ENCODE data around the gene ZBTB17. TPM values are rescaled to one million over a fixed set of nuclear protein-coding genes. Genes with fewer than 3 reads are reported as not detected.
"Not testable (repeated sequence)": the region's sequence is repeated elsewhere in the genome, so short reads cannot be mapped to it uniquely, and the experiment has no call there.

ZBTB17 gene
- total and polyA plus RNA-seq, 5 donors from 2014 or later, result 13.5 to 93.0 (median 18.1) TPM

- H3K4me1 ChIP-seq (ENCODE audit: control insufficient read depth, insufficient read depth, low read length, poor library complexity, severe bottlenecking), result no peaks in the 10 kb centered on the region
- H3K27ac ChIP-seq (ENCODE audit: insufficient read depth, low read length, poor library complexity, severe bottlenecking), result no peak overlapping the region
- no peaks in the 10 kb centered on the region for H3K27me3 ChIP-seq (ENCODE audit: control insufficient read depth, insufficient read depth, low read length)
- no peaks in the 10 kb centered on the region for H3K36me3 Mint-ChIP-seq
- no peak overlapping the region for H3K27ac Mint-ChIP-seq
- no peak overlapping the region for H3K4me3 ChIP-seq (ENCODE audit: low read depth, low read length)
- no peaks in the 10 kb centered on the region for H3K36me3 ChIP-seq (ENCODE audit: control insufficient read depth, insufficient read depth, low read length)
- H3K9me3 Mint-ChIP-seq, result no peaks in the 10 kb centered on the region
- DNase-seq, result no peak
- H3K4me1 Mint-ChIP-seq, result no peaks in the 10 kb centered on the region
- no peak overlapping the region for H3K4me3 Mint-ChIP-seq
- no peak for ATAC-seq (ENCODE audit: low read depth in 2 of 2)
- H3K27me3 Mint-ChIP-seq, result peaks cover 15% of the 10 kb centered on the region
- no peaks in the 10 kb centered on the region for H3K9me3 ChIP-seq (ENCODE audit: control insufficient read depth in 2 of 2, low read length in 2 of 2)
These were observed 15.7 kb upstream of the ZBTB17 start for GRCh38 chr1:15991427-15992186.

- peaks cover 20% of the 10 kb centered on the region for H3K27me3 Mint-ChIP-seq
- no peaks in the 10 kb centered on the region for H3K9me3 Mint-ChIP-seq
- Histone ChIP-seq H3K9me3 (ENCODE audit: control insufficient read depth in 2 of 2, low read length in 2 of 2) (no peaks in the 10 kb centered on the region), H3K4me1 (ENCODE audit: control insufficient read depth, insufficient read depth, low read length, poor library complexity, severe bottlenecking) (no peaks in the 10 kb centered on the region), H3K27me3 (ENCODE audit: control insufficient read depth, insufficient read depth, low read length) (no peaks in the 10 kb centered on the region), H3K36me3 (ENCODE audit: control insufficient read depth, insufficient read depth, low read length) (no peaks in the 10 kb centered on the region), H3K4me3 (ENCODE audit: low read depth, low read length) (no peak overlapping the region), H3K27ac (ENCODE audit: insufficient read depth, low read length, poor library complexity, severe bottlenecking) (no peak overlapping the region)
- no peaks in the 10 kb centered on the region for H3K4me1 Mint-ChIP-seq
- no peak overlapping the region for H3K27ac Mint-ChIP-seq
- no peak overlapping the region for H3K4me3 Mint-ChIP-seq
- no peak for ATAC-seq (ENCODE audit: low read depth in 2 of 2)
- H3K36me3 Mint-ChIP-seq, result no peaks in the 10 kb centered on the region
- DNase-seq, result no peak
These were observed 13.9 kb upstream of the ZBTB17 start for GRCh38 chr1:15989776-15990175.

GRCh38 chr1:15988856-15989736, 13.2 kb upstream of the ZBTB17 start:
- H3K36me3 ChIP-seq (ENCODE audit: control insufficient read depth, insufficient read depth, low read length), result no peaks in the 10 kb centered on the region
- no peak overlapping the region for H3K4me3 Mint-ChIP-seq

GRCh38 chr1:15985611-15986297, 9.9 kb upstream of the ZBTB17 start:
- Mint-ChIP-seq H3K4me3 (no peak overlapping the region), H3K36me3 (no peaks in the 10 kb centered on the region), H3K9me3 (peaks cover 0 to 1% (median 0%) of the 10 kb centered on the region in 7 donors), H3K27me3 (peaks cover 34% of the 10 kb centered on the region), H3K27ac (peak overlapping the region in 1 of 3 donors; percentile 43), H3K4me1 (no peaks in the 10 kb centered on the region)
- Histone ChIP-seq H3K9me3 (ENCODE audit: control insufficient read depth in 2 of 2, low read length in 2 of 2) (no peaks in the 10 kb centered on the region), H3K36me3 (ENCODE audit: control insufficient read depth, insufficient read depth, low read length) (no peaks in the 10 kb centered on the region), H3K27ac (ENCODE audit: insufficient read depth, low read length, poor library complexity, severe bottlenecking) (no peak overlapping the region), H3K4me3 (ENCODE audit: low read depth, low read length) (no peak overlapping the region), H3K4me1 (ENCODE audit: control insufficient read depth, insufficient read depth, low read length, poor library complexity, severe bottlenecking) (no peaks in the 10 kb centered on the region), H3K27me3 (ENCODE audit: control insufficient read depth, insufficient read depth, low read length) (no peaks in the 10 kb centered on the region)
- DNase-seq, result no peak
- no peak for ATAC-seq (ENCODE audit: low read depth in 2 of 2)

More at GRCh38 chr1:15988856-15989736, 13.2 kb upstream of the ZBTB17 start:
- Histone ChIP-seq H3K27ac (ENCODE audit: insufficient read depth, low read length, poor library complexity, severe bottlenecking) (no peak overlapping the region), H3K27me3 (ENCODE audit: control insufficient read depth, insufficient read depth, low read length) (no peaks in the 10 kb centered on the region), H3K9me3 (ENCODE audit: control insufficient read depth in 2 of 2, low read length in 2 of 2) (no peaks in the 10 kb centered on the region), H3K4me3 (ENCODE audit: low read depth, low read length) (no peak overlapping the region), H3K4me1 (ENCODE audit: control insufficient read depth, insufficient read depth, low read length, poor library complexity, severe bottlenecking) (no peaks in the 10 kb centered on the region)
- ATAC-seq (ENCODE audit: low read depth in 2 of 2), result no peak
- no peaks in the 10 kb centered on the region for H3K9me3 Mint-ChIP-seq
- no peaks in the 10 kb centered on the region for H3K4me1 Mint-ChIP-seq
- DNase-seq, result no peak
- H3K36me3 Mint-ChIP-seq, result no peaks in the 10 kb centered on the region
- peak overlapping the region in 1 of 3 donors; percentile 61 for H3K27ac Mint-ChIP-seq
- H3K27me3 Mint-ChIP-seq, result peaks cover 21% of the 10 kb centered on the region

DNA sequence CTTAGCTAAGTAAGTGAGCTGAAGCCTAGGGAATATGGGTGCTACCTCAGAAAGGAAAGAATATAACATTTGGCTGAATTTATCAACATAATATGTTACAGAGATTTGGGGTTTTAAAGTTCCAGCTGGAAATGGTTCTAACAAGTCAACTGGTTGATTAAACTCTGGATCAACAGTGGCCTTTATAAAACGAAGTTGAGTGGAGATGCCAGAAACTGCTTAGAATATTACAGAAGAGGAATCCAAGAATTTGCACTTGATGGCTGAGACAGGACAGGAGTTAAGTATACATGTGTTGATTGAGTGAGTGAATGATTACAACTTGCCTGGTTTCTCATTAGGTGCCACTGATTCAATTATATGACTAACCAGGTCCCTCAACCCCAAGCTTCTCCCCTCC, 7.4 kb upstream of the ZBTB17 start:
- ATAC-seq (ENCODE audit: low read depth in 2 of 2) (no peak), DNase-seq (no peak)
- Histone ChIP-seq H3K27ac (ENCODE audit: insufficient read depth, low read length, poor library complexity, severe bottlenecking) (no peak overlapping the region), H3K9me3 (ENCODE audit: control insufficient read depth in 2 of 2, low read length in 2 of 2) (no peaks in the 10 kb centered on the region), H3K36me3 (ENCODE audit: control insufficient read depth, insufficient read depth, low read length) (no peaks in the 10 kb centered on the region), H3K4me1 (ENCODE audit: control insufficient read depth, insufficient read depth, low read length, poor library complexity, severe bottlenecking) (no peaks in the 10 kb centered on the region), H3K4me3 (ENCODE audit: low read depth, low read length) (no peak overlapping the region), H3K27me3 (ENCODE audit: control insufficient read depth, insufficient read depth, low read length) (no peaks in the 10 kb centered on the region)
- Mint-ChIP-seq H3K27ac (no peak overlapping the region), H3K36me3 (no peaks in the 10 kb centered on the region), H3K9me3 (peaks cover 0 to 1% (median 0%) of the 10 kb centered on the region in 7 donors), H3K27me3 (peaks cover 39% of the 10 kb centered on the region), H3K4me3 (no peak overlapping the region), H3K4me1 (no peaks in the 10 kb centered on the region)

DNA sequence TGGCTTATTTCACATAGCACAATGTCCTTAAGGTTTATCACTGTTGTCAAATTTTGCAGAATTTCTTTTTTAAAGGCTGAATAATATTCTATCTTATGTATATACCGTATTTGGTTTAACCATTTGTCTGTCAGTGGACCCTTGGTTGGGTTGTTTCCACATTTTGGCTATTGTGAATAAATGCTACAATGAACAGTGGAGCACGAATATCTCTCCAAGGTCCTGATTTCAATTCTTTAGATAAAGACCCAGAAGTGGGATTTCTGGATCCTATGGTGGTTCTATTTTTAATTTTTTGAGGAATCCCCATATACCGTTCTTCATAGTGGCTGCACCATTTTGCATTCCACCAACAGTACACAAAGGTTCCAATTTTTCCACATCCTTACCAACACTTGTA, 5.8 kb upstream of the ZBTB17 start:
- H3K9me3 Mint-ChIP-seq, result peaks cover 0 to 1% (median 0%) of the 10 kb centered on the region in 7 donors
- Histone ChIP-seq H3K4me3 (ENCODE audit: low read depth, low read length) (no peak overlapping the region), H3K4me1 (ENCODE audit: control insufficient read depth, insufficient read depth, low read length, poor library complexity, severe bottlenecking) (no peaks in the 10 kb centered on the region), H3K9me3 (ENCODE audit: control insufficient read depth in 2 of 2, low read length in 2 of 2) (no peaks in the 10 kb centered on the region), H3K27me3 (ENCODE audit: control insufficient read depth, insufficient read depth, low read length) (no peaks in the 10 kb centered on the region), H3K27ac (ENCODE audit: insufficient read depth, low read length, poor library complexity, severe bottlenecking) (no peak overlapping the region), H3K36me3 (ENCODE audit: control insufficient read depth, insufficient read depth, low read length) (no peaks in the 10 kb centered on the region)
- no peak overlapping the region for H3K27ac Mint-ChIP-seq
- peaks cover 0 to 3% (median 1%) of the 10 kb centered on the region in 4 donors for H3K4me1 Mint-ChIP-seq
- ATAC-seq (ENCODE audit: low read depth in 2 of 2) (no peak), DNase-seq (no peak)
- peaks cover 29% of the 10 kb centered on the region for H3K27me3 Mint-ChIP-seq
- H3K4me3 Mint-ChIP-seq, result no peak overlapping the region
- H3K36me3 Mint-ChIP-seq, result no peaks in the 10 kb centered on the region

DNA sequence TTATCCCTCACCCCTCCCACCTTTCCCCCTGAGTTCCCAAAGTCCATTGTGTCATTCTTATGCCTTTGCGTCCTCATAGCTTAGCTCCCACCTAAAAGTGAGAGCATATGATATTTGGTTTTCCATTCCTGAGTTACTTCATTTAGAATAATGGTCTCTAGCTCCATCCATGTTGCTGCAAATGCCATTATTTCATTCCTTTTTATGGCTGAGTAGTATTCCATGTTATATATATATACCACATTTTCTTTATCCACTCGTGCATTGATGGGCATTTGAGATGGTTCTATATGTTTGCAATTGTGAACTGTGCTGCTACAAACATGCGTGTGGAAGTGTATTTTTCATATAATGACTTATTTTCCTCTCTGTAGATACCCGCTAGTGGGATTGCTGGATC, 2.0 kb upstream of the ZBTB17 start:
- H3K4me3 Mint-ChIP-seq, result peak overlapping the region in 2 of 4 donors; percentile 3 to 50

More for the DNA sequence above, 2.0 kb upstream of the ZBTB17 start:
- not testable (repeated sequence) for H3K4me3 ChIP-seq (ENCODE audit: low read depth, low read length); H3K36me3 Mint-ChIP-seq; H3K27me3 ChIP-seq (ENCODE audit: control insufficient read depth, insufficient read depth, low read length); H3K9me3 ChIP-seq (ENCODE audit: control insufficient read depth in 2 of 2, low read length in 2 of 2); H3K27ac ChIP-seq (ENCODE audit: insufficient read depth, low read length, poor library complexity, severe bottlenecking); DNase-seq; H3K9me3 Mint-ChIP-seq; ATAC-seq (ENCODE audit: low read depth in 2 of 2); H3K36me3 ChIP-seq (ENCODE audit: control insufficient read depth, insufficient read depth, low read length); H3K27ac Mint-ChIP-seq
- peaks cover 18% of the 10 kb centered on the region for H3K4me1 ChIP-seq (ENCODE audit: control insufficient read depth, insufficient read depth, low read length, poor library complexity, severe bottlenecking)
- H3K27me3 Mint-ChIP-seq, result peaks cover 21% of the 10 kb centered on the region
- H3K4me1 Mint-ChIP-seq, result peaks cover 11 to 34% (median 23%) of the 10 kb centered on the region in 4 donors
